Measurements from ENCODE around the gene C5orf15.

DNA sequence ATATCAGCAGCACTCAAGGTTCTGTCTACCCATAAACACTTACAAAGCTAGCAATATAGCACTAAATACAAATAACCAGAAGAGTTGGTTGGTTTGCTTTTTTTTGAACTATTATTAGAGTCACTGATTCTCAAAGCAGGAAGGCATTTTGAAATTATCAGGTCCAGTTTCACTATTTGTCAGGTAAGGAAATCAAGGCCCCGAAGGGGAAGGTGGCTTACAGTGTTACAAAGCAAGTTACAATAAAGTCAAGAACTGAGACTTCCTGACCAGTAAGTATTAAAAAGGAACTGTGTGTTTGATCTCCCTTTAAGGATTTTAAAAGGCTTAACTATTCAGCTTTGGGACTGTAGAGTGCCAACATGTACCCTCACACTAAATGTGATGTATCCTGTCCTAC is 10.8 kb downstream of the C5orf15 start:
- TF ChIP-seq EZH2phosphoT487 (IDR thresholded peaks at IDR 0.05; ENCODE audit: unreplicated experiment) (no peak), CTCF (conservative IDR thresholded peaks at IDR 0.05; ENCODE audit: low read depth in 2 of 2) (no peak), POLR2AphosphoS5 (IDR thresholded peaks at IDR 0.05; ENCODE audit: low read depth) (no peak), EZH2 (IDR thresholded peaks at IDR 0.05; ENCODE audit: low read depth, unreplicated experiment) (no peak), REST (IDR thresholded peaks at IDR 0.05; ENCODE audit: unreplicated experiment) (no peak), NANOG (IDR thresholded peaks at IDR 0.05; ENCODE audit: borderline replicate concordance) (no peak), ZNF114 (CRISPR knock-in tag; IDR thresholded peaks at IDR 0.05) (no peak), JUNB (IDR thresholded peaks at IDR 0.05; ENCODE audit: unreplicated experiment) (no peak), ZNF462 (CRISPR knock-in tag; IDR thresholded peaks at IDR 0.05) (no peak), STAT1 (IDR thresholded peaks at IDR 0.05; ENCODE audit: unreplicated experiment) (no peak), CREB1 (CRISPR knock-in tag; IDR thresholded peaks at IDR 0.05; ENCODE audit: low read depth) (no peak)
- TF ChIP-seq, protein P1, sequence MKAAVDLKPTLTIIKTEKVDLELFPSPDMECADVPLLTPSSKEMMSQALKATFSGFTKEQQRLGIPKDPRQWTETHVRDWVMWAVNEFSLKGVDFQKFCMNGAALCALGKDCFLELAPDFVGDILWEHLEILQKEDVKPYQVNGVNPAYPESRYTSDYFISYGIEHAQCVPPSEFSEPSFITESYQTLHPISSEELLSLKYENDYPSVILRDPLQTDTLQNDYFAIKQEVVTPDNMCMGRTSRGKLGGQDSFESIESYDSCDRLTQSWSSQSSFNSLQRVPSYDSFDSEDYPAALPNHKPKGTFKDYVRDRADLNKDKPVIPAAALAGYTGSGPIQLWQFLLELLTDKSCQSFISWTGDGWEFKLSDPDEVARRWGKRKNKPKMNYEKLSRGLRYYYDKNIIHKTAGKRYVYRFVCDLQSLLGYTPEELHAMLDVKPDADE (IDR thresholded peaks at IDR 0.05) = no peak
